GM12892 (cell line): Measurements from ENCODE around the gene SURF2.
"Not testable (repeated sequence)": the region's sequence is repeated elsewhere in the genome, so short reads cannot be mapped to it uniquely, and the experiment has no call there.

Experiments used
- DNase-seq: peaks from one replicate; pipeline ENCODE4 v3.0.0; 2011; ENCODE audit not compliant: insufficient read length
- FAIRE-seq: peaks from 2 replicates; lab custom pipeline; 2011; peaks lifted over from hg19 to GRCh38; lab: Jason Lieb, UNC
- POLR2A ChIP-seq: IDR thresholded peaks from 2 replicates; pipeline ENCODE4 v1.6.1; 2011; ENCODE audit warnings: low read depth, low read length, control low read depth
- POLR2AphosphoS5 ChIP-seq: IDR thresholded peaks from 2 replicates; pipeline ENCODE4 v1.6.1; 2011; ENCODE audit warnings: low read depth, low read length, control low read depth
- TAF1 ChIP-seq: IDR thresholded peaks from 2 replicates; pipeline ENCODE4 v1.6.1; 2011; ENCODE audit warnings: low read depth, mild to moderate bottlenecking, control low read depth, low read length, borderline replicate concordance

SURF2 gene

GRCh38 chr9:133331221-133331620, 25.1 kb upstream of the SURF2 start:
- TF ChIP-seq POLR2A (no peak), POLR2AphosphoS5 (no peak), TAF1 (no peak)
- DNase-seq, result no peak
- FAIRE-seq, result no peak

- TF ChIP-seq POLR2A (no peak), TAF1 (no peak), POLR2AphosphoS5 (no peak)
- DNase-seq (no peak), FAIRE-seq (no peak)
These were observed 24.5 kb upstream of the SURF2 start for GRCh38 chr9:133331641-133332380.

DNA sequence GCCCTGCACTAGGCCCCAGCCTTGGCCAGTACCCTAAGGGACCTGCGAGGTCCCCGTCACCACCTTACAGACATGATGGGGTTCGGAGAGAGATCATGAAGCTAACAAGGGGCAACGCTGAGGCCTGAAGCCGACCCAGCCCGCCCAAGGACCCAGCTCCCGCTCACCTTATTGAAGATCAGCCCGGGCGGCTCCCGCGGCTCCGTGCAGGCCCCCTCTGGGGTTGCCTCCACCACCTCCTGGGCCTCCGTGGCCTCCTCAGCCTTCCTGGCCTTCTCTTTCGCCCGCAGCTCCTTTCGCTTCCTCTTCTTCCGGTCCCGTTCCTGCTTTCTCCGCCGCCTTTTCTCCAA, 24.0 kb upstream of the SURF2 start:
- TF ChIP-seq POLR2A, result no peak
- no peak for TF ChIP-seq TAF1
- no peak for TF ChIP-seq POLR2AphosphoS5
- no peak for DNase-seq
- FAIRE-seq, result no peak

GRCh38 chr9:133333011-133333410, 23.3 kb upstream of the SURF2 start:
- no peak for FAIRE-seq
- DNase-seq, result no peak
- no peak for TF ChIP-seq POLR2AphosphoS5

- TF ChIP-seq POLR2AphosphoS5 (no peak), TAF1 (no peak), POLR2A (peak; percentile 33; the same call in 1 of the 2 replicates)
- DNase-seq (no peak), FAIRE-seq (no peak)
These were observed 22.8 kb upstream of the SURF2 start for GRCh38 chr9:133333566-133333965.

GRCh38 chr9:133334161-133334560, 22.2 kb upstream of the SURF2 start:
- no peak for FAIRE-seq
- DNase-seq, result no peak
- TF ChIP-seq POLR2A (no peak), POLR2AphosphoS5 (no peak), TAF1 (no peak)

- DNase-seq, FAIRE-seq: not testable (repeated sequence)
These were observed 21.5 kb upstream of the SURF2 start for GRCh38 chr9:133334888-133335287.

DNA sequence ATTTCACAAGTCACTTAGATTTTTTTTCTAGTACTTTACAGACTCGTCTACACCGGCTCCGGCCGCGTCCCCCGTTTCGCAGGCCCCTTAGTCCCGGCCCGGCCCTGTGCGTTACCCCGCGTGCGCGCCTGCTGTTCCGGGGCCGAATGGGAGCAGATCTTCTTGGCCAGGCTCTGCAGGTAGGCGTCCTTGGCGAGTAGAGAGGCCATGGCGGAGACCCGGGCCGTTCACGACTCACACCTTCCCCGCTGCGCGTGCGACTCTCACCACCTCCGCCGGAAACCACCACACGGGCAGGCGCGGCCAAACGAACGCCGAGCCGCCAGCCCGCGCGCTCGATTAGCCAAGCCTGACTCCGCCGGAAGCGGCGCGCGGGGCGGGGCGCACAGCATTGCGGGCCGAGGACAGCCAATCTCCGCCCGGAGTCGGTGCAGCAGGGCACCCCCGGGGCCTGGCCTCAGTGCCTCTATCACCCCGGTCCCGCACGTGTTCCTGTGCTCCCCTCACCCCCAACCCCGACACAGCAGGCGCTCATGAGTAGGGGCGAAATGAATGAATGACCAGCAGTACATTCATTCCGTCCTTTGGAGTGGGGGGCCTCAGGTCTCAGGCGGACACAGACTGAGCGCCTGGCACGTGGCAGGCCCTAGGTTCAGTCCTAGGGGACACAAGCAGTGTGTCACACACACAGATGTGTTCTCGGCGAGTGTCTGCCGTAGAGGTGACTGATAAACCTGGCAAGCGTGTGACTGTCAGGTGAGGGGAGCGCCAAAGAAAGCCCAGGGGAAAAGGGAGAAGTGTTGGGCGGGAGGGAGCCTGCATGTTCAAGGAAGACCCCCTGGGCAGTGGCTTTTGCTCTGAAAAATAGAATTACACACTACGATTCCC, 20.2 kb upstream of the SURF2 start, which contains the start of gene SURF6:
Gene SURF6 (minus strand): TSS at position 265 of the 888 bp plus-strand sequence. CDS start 56 bp downstream, at position 209.
- FAIRE-seq (peak; percentile 99), DNase-seq (peak; percentile 93)
- TF ChIP-seq TAF1 (0 out of 2 replicates have a peak, but pooled peaks have one; percentile 53), POLR2AphosphoS5 (peak; percentile 74), POLR2A (peak; percentile 87; the same call in 1 of the 2 replicates)

DNA sequence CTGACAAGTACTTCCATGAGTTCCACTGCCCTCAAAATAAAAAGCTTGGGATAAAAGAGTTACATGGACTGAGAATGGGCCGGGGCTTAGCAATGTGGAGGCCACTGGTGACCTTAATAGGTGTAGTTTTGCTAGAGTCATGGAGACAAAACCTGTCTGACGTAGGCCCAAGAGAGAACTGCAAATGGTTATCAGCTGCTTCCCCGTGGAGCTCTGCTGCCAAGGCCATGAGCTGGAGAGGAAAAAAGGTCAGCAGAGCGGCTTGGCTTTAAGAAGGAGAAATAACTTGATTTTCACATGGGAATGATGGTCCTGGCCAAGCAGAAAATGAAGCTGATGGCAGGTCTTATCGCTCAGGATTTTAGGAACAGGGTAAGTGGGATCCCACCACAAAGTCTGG, 16.7 kb upstream of the SURF2 start:
- no peak for DNase-seq
- TF ChIP-seq POLR2AphosphoS5, result no peak
- FAIRE-seq, result no peak

DNA sequence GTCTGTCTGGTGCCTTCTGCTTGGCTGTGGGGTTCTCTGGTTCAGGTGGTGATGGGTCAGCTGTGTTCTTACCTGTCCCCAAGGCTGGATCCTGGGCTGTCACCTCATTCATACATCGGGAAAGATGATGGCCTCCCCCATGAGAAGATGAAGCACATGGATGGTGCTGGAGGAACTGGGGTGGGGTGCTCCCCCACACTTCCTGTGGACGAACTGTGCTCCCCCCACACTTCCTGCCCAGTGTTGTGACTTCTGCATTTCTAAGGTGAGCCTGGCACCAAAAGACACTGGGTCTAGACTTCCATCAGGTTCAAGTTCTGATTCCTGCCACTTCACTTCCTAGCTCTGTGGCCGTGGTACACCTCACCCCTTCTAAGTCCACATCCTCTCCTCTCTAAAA, 16.1 kb upstream of the SURF2 start:
- no peak for TF ChIP-seq POLR2A
- no peak for TF ChIP-seq POLR2AphosphoS5
- TF ChIP-seq TAF1, result no peak
- no peak for DNase-seq
- no peak for FAIRE-seq

DNA sequence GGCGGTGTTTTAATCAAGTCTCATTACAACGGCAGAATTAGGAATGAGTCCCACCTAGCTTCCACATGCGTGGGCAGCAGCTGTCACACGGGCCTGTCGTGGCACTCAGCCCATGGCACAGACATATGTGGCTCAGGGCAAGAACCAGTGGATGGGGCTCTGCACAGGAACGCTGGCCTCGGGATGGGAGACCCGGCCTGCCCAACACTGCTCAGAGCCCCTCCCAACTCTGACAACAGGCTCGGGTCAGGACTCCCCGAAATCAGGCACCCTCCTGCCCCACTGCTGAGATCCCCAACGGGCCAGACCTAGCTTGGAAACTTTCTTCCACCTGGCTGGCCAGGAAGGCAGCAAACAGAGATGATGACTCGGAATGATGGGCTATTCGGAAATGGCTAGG, 15.4 kb upstream of the SURF2 start:
- FAIRE-seq (no peak), DNase-seq (no peak)
- no peak for TF ChIP-seq POLR2AphosphoS5
- no peak for TF ChIP-seq POLR2A
- TF ChIP-seq TAF1, result no peak
